Kasumi-1 (cell line): ENCODE results near the gene RUNX1.
"Not testable (repeated sequence)": the region's sequence is repeated elsewhere in the genome, so short reads cannot be mapped to it uniquely, and the experiment has no call there.

Source experiments
- DNase-seq, 2 experiments: peaks; one replicate each; lab custom pipeline; 2025; lab: John Stamatoyannopoulos, UW

The RUNX1 gene

GRCh38 chr21:34969423-34970166 lies 79.5 kb downstream of the RUNX1 start:
- DNase-seq = no peak

- peak; percentile 14 to 29 for DNase-seq
Measured at GRCh38 chr21:34968414-34969333, 80.4 kb downstream of the RUNX1 start.

GRCh38 chr21:34967509-34968289 lies 81.4 kb downstream of the RUNX1 start:
- peak; percentile 10 to 48 for DNase-seq

- not testable (repeated sequence) for DNase-seq
Measured at GRCh38 chr21:34966881-34967280, 82.2 kb downstream of the RUNX1 start.

GRCh38 chr21:34965200-34966174 lies 83.6 kb downstream of the RUNX1 start:
- no peak for DNase-seq

- DNase-seq = no peak
Measured at GRCh38 chr21:34962586-34963222, 86.4 kb downstream of the RUNX1 start.

- no peak for DNase-seq
Measured at GRCh38 chr21:34962136-34962535, 87.0 kb downstream of the RUNX1 start.

GRCh38 chr21:34960687-34961086 lies 88.4 kb downstream of the RUNX1 start:
- no peak for DNase-seq

- DNase-seq = no peak
Measured at GRCh38 chr21:34959607-34960006, 89.5 kb downstream of the RUNX1 start.

GRCh38 chr21:34958040-34958439 lies 91.1 kb downstream of the RUNX1 start:
- no peak for DNase-seq

GRCh38 chr21:34956416-34957316 lies 92.4 kb downstream of the RUNX1 start:
- peak in 1 of 2 experiments; percentile 12 for DNase-seq

- no peak for DNase-seq
Measured at GRCh38 chr21:34953950-34954349, 95.2 kb downstream of the RUNX1 start.

GRCh38 chr21:34952701-34953100 lies 96.4 kb downstream of the RUNX1 start:
- DNase-seq = no peak

GRCh38 chr21:34951868-34952267 lies 97.2 kb downstream of the RUNX1 start:
- not testable (repeated sequence) for DNase-seq

- DNase-seq = no peak
Measured at GRCh38 chr21:34950980-34951379, 98.1 kb downstream of the RUNX1 start.

GRCh38 chr21:34949499-34949898 lies 99.6 kb downstream of the RUNX1 start:
- no peak for DNase-seq

- DNase-seq = no peak
Measured at GRCh38 chr21:34949030-34949429, 100.1 kb downstream of the RUNX1 start.

- DNase-seq = no peak
Measured at GRCh38 chr21:34948157-34948556, 100.9 kb downstream of the RUNX1 start.

- DNase-seq = peak in 1 of 2 experiments; percentile 24
Measured at GRCh38 chr21:34946916-34947534, 102.1 kb downstream of the RUNX1 start.
